ENCODE data around the gene MYBBP1A. TPM values are rescaled to one million over a fixed set of nuclear protein-coding genes. Genes with fewer than 3 reads are reported as not detected.

Gene MYBBP1A
- total and polyA plus RNA-seq, 2 of the 13 experiments (the other 11 are each of a cell fraction or from before 2014, with no cell fraction given), result 18.6 to 54.8 TPM

DNA sequence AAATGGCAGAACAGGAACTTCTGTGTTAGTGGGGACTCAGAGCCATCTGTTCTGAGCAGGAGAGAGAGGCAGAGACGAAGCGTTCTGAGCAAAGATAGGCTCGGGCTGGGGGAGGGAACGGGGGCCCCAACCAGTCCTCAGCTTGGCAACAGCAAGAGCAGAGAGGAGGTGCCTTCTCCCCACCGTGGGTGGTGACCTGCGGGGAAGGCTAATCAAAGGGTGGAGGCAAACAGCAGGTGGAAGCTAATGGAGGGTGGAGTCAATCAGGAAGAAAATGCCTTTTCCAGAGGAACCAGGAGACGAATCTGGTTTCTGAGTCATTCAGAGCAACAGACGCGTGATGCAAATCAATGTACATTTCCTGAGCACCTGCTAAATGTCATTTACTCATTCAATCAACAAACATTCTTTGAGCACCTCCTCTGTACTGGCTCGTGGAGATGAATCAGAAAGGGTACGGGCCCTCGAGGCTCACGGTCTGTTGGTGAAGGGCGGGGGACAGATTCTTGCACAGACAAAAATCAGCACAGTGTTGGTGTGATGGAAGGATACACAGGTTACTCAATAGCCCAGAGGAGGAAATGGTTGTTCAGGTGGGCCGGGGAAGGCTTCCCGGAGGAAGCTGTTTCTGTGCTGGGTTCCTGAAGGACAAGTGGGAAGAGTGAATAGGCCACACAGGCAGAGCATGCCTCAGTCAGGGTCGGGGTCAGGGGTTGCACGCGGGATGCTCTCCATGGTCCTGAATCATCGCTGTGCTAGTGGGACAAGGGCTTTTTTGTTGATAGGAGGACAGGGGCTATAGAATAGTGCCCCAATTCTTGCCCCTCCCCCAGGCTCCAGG is 62.2 kb downstream of the MYBBP1A start (continued):
- TF ChIP-seq, protein P1, sequence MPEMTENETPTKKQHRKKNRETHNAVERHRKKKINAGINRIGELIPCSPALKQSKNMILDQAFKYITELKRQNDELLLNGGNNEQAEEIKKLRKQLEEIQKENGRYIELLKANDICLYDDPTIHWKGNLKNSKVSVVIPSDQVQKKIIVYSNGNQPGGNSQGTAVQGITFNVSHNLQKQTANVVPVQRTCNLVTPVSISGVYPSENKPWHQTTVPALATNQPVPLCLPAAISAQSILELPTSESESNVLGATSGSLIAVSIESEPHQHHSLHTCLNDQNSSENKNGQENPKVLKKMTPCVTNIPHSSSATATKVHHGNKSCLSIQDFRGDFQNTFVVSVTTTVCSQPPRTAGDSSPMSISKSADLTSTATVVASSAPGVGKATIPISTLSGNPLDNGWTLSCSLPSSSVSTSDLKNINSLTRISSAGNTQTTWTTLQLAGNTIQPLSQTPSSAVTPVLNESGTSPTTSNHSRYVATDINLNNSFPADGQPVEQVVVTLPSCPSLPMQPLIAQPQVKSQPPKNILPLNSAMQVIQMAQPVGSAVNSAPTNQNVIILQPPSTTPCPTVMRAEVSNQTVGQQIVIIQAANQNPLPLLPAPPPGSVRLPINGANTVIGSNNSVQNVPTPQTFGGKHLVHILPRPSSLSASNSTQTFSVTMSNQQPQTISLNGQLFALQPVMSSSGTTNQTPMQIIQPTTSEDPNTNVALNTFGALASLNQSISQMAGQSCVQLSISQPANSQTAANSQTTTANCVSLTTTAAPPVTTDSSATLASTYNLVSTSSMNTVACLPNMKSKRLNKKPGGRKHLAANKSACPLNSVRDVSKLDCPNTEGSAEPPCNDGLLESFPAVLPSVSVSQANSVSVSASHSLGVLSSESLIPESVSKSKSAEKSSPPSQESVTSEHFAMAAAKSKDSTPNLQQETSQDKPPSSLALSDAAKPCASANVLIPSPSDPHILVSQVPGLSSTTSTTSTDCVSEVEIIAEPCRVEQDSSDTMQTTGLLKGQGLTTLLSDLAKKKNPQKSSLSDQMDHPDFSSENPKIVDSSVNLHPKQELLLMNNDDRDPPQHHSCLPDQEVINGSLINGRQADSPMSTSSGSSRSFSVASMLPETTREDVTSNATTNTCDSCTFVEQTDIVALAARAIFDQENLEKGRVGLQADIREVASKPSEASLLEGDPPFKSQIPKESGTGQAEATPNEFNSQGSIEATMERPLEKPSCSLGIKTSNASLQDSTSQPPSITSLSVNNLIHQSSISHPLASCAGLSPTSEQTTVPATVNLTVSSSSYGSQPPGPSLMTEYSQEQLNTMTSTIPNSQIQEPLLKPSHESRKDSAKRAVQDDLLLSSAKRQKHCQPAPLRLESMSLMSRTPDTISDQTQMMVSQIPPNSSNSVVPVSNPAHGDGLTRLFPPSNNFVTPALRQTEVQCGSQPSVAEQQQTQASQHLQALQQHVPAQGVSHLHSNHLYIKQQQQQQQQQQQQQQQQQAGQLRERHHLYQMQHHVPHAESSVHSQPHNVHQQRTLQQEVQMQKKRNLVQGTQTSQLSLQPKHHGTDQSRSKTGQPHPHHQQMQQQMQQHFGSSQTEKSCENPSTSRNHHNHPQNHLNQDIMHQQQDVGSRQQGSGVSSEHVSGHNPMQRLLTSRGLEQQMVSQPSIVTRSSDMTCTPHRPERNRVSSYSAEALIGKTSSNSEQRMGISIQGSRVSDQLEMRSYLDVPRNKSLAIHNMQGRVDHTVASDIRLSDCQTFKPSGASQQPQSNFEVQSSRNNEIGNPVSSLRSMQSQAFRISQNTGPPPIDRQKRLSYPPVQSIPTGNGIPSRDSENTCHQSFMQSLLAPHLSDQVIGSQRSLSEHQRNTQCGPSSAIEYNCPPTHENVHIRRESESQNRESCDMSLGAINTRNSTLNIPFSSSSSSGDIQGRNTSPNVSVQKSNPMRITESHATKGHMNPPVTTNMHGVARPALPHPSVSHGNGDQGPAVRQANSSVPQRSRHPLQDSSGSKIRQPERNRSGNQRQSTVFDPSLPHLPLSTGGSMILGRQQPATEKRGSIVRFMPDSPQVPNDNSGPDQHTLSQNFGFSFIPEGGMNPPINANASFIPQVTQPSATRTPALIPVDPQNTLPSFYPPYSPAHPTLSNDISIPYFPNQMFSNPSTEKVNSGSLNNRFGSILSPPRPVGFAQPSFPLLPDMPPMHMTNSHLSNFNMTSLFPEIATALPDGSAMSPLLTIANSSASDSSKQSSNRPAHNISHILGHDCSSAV (CRISPR knock-in tag; IDR thresholded peaks at IDR 0.05; ENCODE audit: borderline replicate concordance), result no peak
- TF ChIP-seq ZNF260 (CRISPR knock-in tag; IDR thresholded peaks at IDR 0.05; ENCODE audit: borderline replicate concordance, low read depth) (no peak), HNRNPL (IDR thresholded peaks at IDR 0.05; ENCODE audit: low read depth, low read length) (no peak), NFE2L2 (IDR thresholded peaks at IDR 0.05; ENCODE audit: low read length) (no peak), SETDB1 (CRISPR knock-in tag; IDR thresholded peaks at IDR 0.05; ENCODE audit: borderline replicate concordance) (no peak), NFYC (CRISPR knock-in tag; IDR thresholded peaks at IDR 0.05) (0 out of 2 replicates have a peak, but pooled peaks have one; percentile 26), NFAT5 (CRISPR knock-in tag; IDR thresholded peaks at IDR 0.05) (peak; percentile 84; the same call in 1 of the 2 replicates), ZNF790 (CRISPR knock-in tag; IDR thresholded peaks at IDR 0.05; ENCODE audit: borderline replicate concordance) (peak; percentile 90; the same call in 1 of the 2 replicates)
- TF ChIP-seq, protein P2, sequence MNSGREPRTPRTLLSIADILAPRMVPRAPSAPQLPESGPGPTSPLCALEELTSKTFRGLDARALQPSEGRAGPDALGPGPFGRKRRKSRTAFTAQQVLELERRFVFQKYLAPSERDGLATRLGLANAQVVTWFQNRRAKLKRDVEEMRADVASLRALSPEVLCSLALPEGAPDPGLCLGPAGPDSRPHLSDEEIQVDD (CRISPR knock-in tag; IDR thresholded peaks at IDR 0.05; ENCODE audit: borderline replicate concordance), result peak; percentile 70; the same call in 1 of the 2 replicates
- TF ChIP-seq, protein P3, sequence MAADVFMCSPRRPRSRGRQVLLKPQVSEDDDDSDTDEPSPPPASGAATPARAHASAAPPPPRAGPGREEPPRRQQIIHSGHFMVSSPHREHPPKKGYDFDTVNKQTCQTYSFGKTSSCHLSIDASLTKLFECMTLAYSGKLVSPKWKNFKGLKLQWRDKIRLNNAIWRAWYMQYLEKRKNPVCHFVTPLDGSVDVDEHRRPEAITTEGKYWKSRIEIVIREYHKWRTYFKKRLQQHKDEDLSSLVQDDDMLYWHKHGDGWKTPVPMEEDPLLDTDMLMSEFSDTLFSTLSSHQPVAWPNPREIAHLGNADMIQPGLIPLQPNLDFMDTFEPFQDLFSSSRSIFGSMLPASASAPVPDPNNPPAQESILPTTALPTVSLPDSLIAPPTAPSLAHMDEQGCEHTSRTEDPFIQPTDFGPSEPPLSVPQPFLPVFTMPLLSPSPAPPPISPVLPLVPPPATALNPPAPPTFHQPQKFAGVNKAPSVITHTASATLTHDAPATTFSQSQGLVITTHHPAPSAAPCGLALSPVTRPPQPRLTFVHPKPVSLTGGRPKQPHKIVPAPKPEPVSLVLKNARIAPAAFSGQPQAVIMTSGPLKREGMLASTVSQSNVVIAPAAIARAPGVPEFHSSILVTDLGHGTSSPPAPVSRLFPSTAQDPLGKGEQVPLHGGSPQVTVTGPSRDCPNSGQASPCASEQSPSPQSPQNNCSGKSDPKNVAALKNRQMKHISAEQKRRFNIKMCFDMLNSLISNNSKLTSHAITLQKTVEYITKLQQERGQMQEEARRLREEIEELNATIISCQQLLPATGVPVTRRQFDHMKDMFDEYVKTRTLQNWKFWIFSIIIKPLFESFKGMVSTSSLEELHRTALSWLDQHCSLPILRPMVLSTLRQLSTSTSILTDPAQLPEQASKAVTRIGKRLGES (CRISPR knock-in tag; IDR thresholded peaks at IDR 0.05; ENCODE audit: borderline replicate concordance), result peak; percentile 91
